ENCODE results near the gene FILIP1L. TPM values are rescaled to one million over a fixed set of nuclear protein-coding genes. Genes with fewer than 3 reads are reported as not detected.
A peak's percentile ranks its signal among the peaks of the same experiment; 100 is the strongest.

The FILIP1L gene
- total RNA-seq, 2 experiments from 2014 or later: 1.5 to 1.7 TPM

DNA sequence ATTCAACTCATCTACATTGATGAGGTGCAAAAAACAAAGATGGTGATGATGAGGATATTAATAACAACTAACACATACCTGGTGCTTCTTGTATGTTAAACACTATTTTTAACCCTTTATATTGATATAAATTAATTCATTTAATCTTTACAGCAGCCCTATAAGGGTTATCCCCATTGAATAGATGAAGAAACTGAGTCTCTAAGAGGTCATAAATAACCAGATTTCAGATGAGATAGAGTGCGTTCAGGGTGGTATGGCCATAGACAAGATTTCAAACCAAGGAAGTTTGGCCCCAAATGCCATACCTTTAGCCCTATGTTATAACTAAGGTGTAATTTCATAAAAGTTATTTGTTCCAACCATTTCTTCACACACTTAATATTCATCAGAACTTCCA lies 214.1 kb downstream of the FILIP1L start:
- no peak overlapping the region for H3K27ac Mint-ChIP-seq
- H3K27me3 Mint-ChIP-seq (ENCODE audit: low read depth): no peaks in the 10 kb centered on the region
- no peak for DNase-seq
- ATAC-seq: no peak
- no peak overlapping the region for H3K4me3 Mint-ChIP-seq
- peaks cover 4% of the 10 kb centered on the region for H3K4me1 Mint-ChIP-seq (ENCODE audit: low read depth)
- no peaks in the 10 kb centered on the region for H3K9me3 Mint-ChIP-seq (ENCODE audit: insufficient read depth)
- CTCF ChIA-PET: interaction anchor here (1.0 kb wide), 1 partner anchor 354 kb away, joined by 3 read pairs; no protein-coding TSS in a partner anchor
- POLR2A ChIA-PET: no interaction called here
- H3K36me3 Mint-ChIP-seq (ENCODE audit: low read depth): no peaks in the 10 kb centered on the region

DNA sequence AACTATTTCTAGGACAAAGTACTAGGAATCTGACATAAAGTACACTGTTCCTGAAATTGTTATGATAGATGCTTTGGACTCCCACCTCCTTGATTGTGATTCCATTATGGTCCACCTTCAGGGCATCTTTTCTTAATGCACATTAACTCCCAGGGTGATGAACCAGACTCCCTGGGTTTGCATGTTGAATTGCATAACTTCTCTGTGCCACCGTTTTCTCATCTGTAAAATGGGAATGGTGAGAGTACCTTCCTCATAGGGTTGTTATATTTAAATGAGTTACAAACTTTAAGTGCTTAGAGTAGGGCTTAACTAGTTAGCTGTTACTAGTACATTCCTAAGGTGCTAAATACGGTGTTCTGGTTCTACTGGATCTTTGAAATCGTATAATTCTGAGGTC lies 214.7 kb downstream of the FILIP1L start:
- Mint-ChIP-seq H3K36me3 (ENCODE audit: low read depth) (no peaks in the 10 kb centered on the region), H3K9me3 (ENCODE audit: insufficient read depth) (no peaks in the 10 kb centered on the region), H3K4me1 (ENCODE audit: low read depth) (peaks cover 4% of the 10 kb centered on the region), H3K27me3 (ENCODE audit: low read depth) (no peaks in the 10 kb centered on the region), H3K27ac (no peak overlapping the region), H3K4me3 (no peak overlapping the region)
- ATAC-seq (no peak), DNase-seq (no peak)
- POLR2A ChIA-PET: no interaction called here
- CTCF ChIA-PET: no interaction called here

DNA sequence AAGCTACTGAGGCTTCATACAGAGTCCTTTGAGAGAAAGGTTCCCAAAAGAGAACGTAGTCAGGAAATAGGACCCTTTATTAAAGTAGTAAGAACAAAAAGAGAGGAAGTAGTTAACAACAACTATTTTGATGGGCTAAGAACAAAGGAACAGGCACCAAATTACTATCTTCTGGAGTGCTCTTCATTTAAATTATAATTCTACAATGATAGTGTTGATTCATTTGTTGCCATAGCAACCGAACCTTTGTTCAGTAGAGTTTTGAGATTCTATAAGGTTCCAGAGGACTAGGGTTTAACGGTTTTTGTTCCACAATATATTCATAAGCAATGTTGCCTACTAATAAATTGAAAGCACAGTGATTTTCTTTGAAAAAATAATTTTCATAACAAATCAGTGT lies 217.8 kb downstream of the FILIP1L start:
- Mint-ChIP-seq H3K4me3 (no peak overlapping the region), H3K27ac (no peak overlapping the region), H3K9me3 (ENCODE audit: insufficient read depth) (no peaks in the 10 kb centered on the region), H3K27me3 (ENCODE audit: low read depth) (no peaks in the 10 kb centered on the region), H3K36me3 (ENCODE audit: low read depth) (peaks cover 3% of the 10 kb centered on the region), H3K4me1 (ENCODE audit: low read depth) (peaks cover 9% of the 10 kb centered on the region)
- DNase-seq (no peak), ATAC-seq (no peak)
- ChIA-PET CTCF (no interaction called here), POLR2A (no interaction called here)

- peaks cover 9% of the 10 kb centered on the region for H3K4me1 Mint-ChIP-seq (ENCODE audit: low read depth)
- DNase-seq (no peak), ATAC-seq (no peak)
- no peak overlapping the region for H3K4me3 Mint-ChIP-seq
- H3K27me3 Mint-ChIP-seq (ENCODE audit: low read depth): no peaks in the 10 kb centered on the region
- H3K27ac Mint-ChIP-seq: no peak overlapping the region
- ChIA-PET CTCF (interaction anchor here (0.7 to 2.1 kb wide), 2 partner anchors 52 to 64 kb away, joined by 4 to 10 read pairs; no protein-coding TSS in a partner anchor), POLR2A (no interaction called here)
- H3K36me3 Mint-ChIP-seq (ENCODE audit: low read depth): peaks cover 3% of the 10 kb centered on the region
- no peaks in the 10 kb centered on the region for H3K9me3 Mint-ChIP-seq (ENCODE audit: insufficient read depth)
These were observed 218.4 kb downstream of the FILIP1L start for GRCh38 chr3:99895703-99896441.

GRCh38 chr3:99895131-99895696 lies 219.1 kb downstream of the FILIP1L start:
- Mint-ChIP-seq H3K36me3 (ENCODE audit: low read depth) (peaks cover 3% of the 10 kb centered on the region), H3K9me3 (ENCODE audit: insufficient read depth) (no peaks in the 10 kb centered on the region), H3K27me3 (ENCODE audit: low read depth) (no peaks in the 10 kb centered on the region), H3K27ac (no peak overlapping the region), H3K4me3 (no peak overlapping the region), H3K4me1 (ENCODE audit: low read depth) (peaks cover 9% of the 10 kb centered on the region)
- ATAC-seq (no peak), DNase-seq (no peak)
- POLR2A ChIA-PET: interaction anchor here (0.8 kb wide), 1 partner anchor 152 kb away, joined by 3 read pairs; no protein-coding TSS in a partner anchor
- CTCF ChIA-PET: interaction anchor here (0.7 to 2.1 kb wide), 2 partner anchors 51 to 64 kb away, joined by 4 to 10 read pairs; no protein-coding TSS in a partner anchor

DNA sequence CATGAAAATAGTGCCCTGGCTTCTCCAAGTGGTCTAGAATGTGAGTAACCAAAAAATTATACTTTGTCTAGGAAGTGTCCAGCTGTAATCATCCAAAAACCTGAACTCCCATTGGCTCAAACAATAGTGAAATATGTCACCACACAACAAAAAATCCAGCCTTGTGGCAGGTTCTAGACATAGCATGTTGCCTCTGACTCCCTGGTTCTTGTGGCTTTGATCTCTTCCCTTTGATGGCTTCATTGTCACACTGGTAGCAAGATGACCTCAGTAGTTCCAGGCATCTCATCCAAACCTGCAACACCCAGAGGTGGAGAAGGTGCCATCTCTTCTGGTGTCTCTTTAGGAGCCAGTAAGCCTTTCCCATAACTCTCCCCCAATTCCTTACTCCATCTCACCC lies 222.0 kb downstream of the FILIP1L start:
- POLR2A ChIA-PET: no interaction called here
- Mint-ChIP-seq H3K9me3 (ENCODE audit: insufficient read depth) (no peaks in the 10 kb centered on the region), H3K36me3 (ENCODE audit: low read depth) (peaks cover 3% of the 10 kb centered on the region), H3K27ac (no peak overlapping the region), H3K4me1 (ENCODE audit: low read depth) (peaks cover 9% of the 10 kb centered on the region), H3K4me3 (no peak overlapping the region), H3K27me3 (ENCODE audit: low read depth) (no peaks in the 10 kb centered on the region)
- CTCF ChIA-PET: interaction anchor here (1.4 kb wide), 1 partner anchor 60 kb away, joined by 4 read pairs; no protein-coding TSS in a partner anchor
- ATAC-seq: no peak
- DNase-seq: no peak

DNA sequence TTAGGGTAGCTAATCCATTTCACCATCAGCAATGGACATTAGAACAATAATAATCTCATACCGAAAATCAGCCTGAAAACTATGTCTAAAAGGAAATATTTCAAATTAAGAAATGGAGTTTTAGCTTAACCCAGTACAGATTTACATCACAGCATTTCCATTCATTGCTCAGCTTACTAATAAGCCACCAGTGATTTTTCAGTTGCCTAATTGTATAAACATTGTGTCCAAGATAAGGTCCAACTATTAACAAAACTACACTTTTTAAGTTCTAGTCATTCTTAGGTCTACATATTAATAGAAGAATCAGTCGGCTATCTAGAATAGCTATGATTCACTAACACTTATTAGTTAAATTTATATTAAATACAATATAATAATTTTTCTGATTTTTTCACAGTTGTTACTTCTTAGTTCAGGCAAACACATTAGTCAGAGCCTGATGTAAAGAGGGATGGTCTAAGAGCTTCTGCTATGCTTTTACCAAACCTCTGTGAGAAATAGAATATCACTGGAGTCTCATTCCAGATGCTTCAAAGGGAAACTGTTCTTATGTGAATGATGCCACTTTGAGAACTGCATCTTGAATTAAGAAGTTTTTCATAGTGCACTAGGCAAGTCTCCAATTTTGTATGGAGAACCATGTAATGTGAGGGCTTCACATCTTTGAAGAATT lies 222.6 kb downstream of the FILIP1L start:
- ATAC-seq (no peak), DNase-seq (no peak)
- Mint-ChIP-seq H3K9me3 (ENCODE audit: insufficient read depth) (no peaks in the 10 kb centered on the region), H3K4me3 (no peak overlapping the region), H3K4me1 (ENCODE audit: low read depth) (peaks cover 9% of the 10 kb centered on the region), H3K27me3 (ENCODE audit: low read depth) (no peaks in the 10 kb centered on the region), H3K27ac (no peak overlapping the region), H3K36me3 (ENCODE audit: low read depth) (peaks cover 6% of the 10 kb centered on the region)
- ChIA-PET POLR2A (no interaction called here), CTCF (interaction anchor here (1.3 to 1.4 kb wide), 2 partner anchors 14 to 60 kb away, joined by 3 to 4 read pairs; no protein-coding TSS in a partner anchor)

- Mint-ChIP-seq H3K27ac (no peak overlapping the region), H3K36me3 (ENCODE audit: low read depth) (peaks cover 10% of the 10 kb centered on the region), H3K9me3 (ENCODE audit: insufficient read depth) (no peaks in the 10 kb centered on the region), H3K4me1 (ENCODE audit: low read depth) (peaks cover 22% of the 10 kb centered on the region), H3K27me3 (ENCODE audit: low read depth) (no peaks in the 10 kb centered on the region), H3K4me3 (no peak overlapping the region)
- no peak for DNase-seq
- POLR2A ChIA-PET: no interaction called here
- CTCF ChIA-PET: no interaction called here
- ATAC-seq: no peak
These were observed 228.4 kb downstream of the FILIP1L start for GRCh38 chr3:99885851-99886250.

DNA sequence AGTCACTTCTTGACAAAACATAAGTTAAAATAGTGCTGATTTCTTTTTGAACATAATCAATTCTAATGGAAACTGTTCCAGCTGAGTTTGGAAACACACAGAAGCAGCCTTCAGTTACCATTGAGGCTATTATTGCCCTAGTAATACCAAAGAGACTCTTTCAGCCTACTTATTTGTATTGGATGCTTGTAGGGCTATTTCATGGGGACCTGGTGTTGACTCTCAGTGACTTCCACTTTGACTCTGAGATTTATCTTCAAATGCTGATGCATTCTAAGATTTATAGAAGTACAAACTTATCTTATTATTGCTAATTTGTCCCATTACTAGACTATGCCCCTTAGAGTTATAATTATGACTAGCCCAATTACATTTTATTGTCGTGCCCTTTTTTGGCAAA lies 229.2 kb downstream of the FILIP1L start:
- ChIA-PET CTCF (interaction anchor here (1.0 to 1.3 kb wide), 2 partner anchors 10 to 45 kb away, joined by 3 to 4 read pairs; no protein-coding TSS in a partner anchor), POLR2A (no interaction called here)
- Mint-ChIP-seq H3K27ac (no peak overlapping the region), H3K4me1 (ENCODE audit: low read depth) (peaks cover 22% of the 10 kb centered on the region), H3K27me3 (ENCODE audit: low read depth) (no peaks in the 10 kb centered on the region), H3K9me3 (ENCODE audit: insufficient read depth) (no peaks in the 10 kb centered on the region), H3K4me3 (no peak overlapping the region), H3K36me3 (ENCODE audit: low read depth) (peaks cover 10% of the 10 kb centered on the region)
- no peak for DNase-seq
- no peak for ATAC-seq

DNA sequence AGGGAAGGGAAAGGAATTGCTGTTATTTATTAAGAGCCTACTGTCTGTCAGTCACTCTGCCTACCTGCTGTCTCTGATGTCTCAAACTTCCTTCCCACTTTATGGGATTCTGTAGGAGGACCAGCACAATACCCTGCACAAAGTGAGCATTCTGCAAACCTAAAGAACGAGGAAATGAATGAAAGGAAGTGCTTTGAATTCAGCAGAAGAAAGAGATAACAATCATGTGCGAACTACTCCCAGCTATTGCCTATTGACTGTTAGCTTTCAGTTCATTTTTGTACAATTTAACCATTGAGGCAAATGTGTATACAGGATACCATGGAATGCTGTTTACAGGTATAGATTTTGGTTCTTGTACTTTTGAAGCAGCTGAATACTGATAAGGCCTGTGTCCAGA lies 229.8 kb downstream of the FILIP1L start:
- Mint-ChIP-seq H3K9me3 (ENCODE audit: insufficient read depth) (no peaks in the 10 kb centered on the region), H3K27ac (no peak overlapping the region), H3K4me3 (peak overlapping the region; percentile 37), H3K36me3 (ENCODE audit: low read depth) (peaks cover 10% of the 10 kb centered on the region), H3K27me3 (ENCODE audit: low read depth) (no peaks in the 10 kb centered on the region), H3K4me1 (ENCODE audit: low read depth) (peaks cover 22% of the 10 kb centered on the region)
- POLR2A ChIA-PET: no interaction called here
- peak; percentile 53 for ATAC-seq
- CTCF ChIA-PET: interaction anchor here (1.0 to 1.3 kb wide), 3 partner anchors 9 to 44 kb away, joined by 3 to 4 read pairs (median 3); no protein-coding TSS in a partner anchor
- no peak for DNase-seq

DNA sequence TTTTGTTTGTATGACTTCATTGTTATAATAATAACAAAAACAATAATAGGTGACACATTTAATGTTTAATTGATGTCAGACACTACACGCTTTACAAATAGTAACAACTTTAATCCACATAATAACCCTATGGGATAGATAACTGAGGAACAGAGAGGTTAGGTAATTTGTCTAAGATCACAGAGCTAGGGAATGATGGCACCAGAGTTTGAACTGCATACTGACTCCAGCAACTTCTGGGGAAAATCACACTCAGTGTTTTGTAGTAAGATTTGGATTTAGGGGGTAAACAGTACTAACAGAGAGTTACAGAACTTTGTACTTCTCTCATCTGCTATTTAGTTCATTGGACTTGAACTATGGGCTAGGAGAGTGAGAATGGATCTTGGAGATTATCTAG lies 230.6 kb downstream of the FILIP1L start:
- no peaks in the 10 kb centered on the region for H3K9me3 Mint-ChIP-seq (ENCODE audit: insufficient read depth)
- ATAC-seq: no peak
- CTCF ChIA-PET: interaction anchor here (1.3 kb wide), 2 partner anchors 8 to 41 kb away, joined by 3 to 4 read pairs; no protein-coding TSS in a partner anchor
- H3K27me3 Mint-ChIP-seq (ENCODE audit: low read depth): no peaks in the 10 kb centered on the region
- POLR2A ChIA-PET: no interaction called here
- no peak overlapping the region for H3K27ac Mint-ChIP-seq
- peaks cover 10% of the 10 kb centered on the region for H3K36me3 Mint-ChIP-seq (ENCODE audit: low read depth)
- no peak overlapping the region for H3K4me3 Mint-ChIP-seq
- no peak for DNase-seq
- H3K4me1 Mint-ChIP-seq (ENCODE audit: low read depth): peaks cover 22% of the 10 kb centered on the region

- peaks cover 10% of the 10 kb centered on the region for H3K36me3 Mint-ChIP-seq (ENCODE audit: low read depth)
- CTCF ChIA-PET: no interaction called here
- no peak overlapping the region for H3K4me3 Mint-ChIP-seq
- no peak overlapping the region for H3K27ac Mint-ChIP-seq
- POLR2A ChIA-PET: no interaction called here
- no peaks in the 10 kb centered on the region for H3K9me3 Mint-ChIP-seq (ENCODE audit: insufficient read depth)
- H3K4me1 Mint-ChIP-seq (ENCODE audit: low read depth): peaks cover 22% of the 10 kb centered on the region
- H3K27me3 Mint-ChIP-seq (ENCODE audit: low read depth): peaks cover 1% of the 10 kb centered on the region
- ATAC-seq (no peak), DNase-seq (no peak)
These were observed 231.2 kb downstream of the FILIP1L start for GRCh38 chr3:99883138-99883461.
